Smooth muscle cell of the brain vasculature (primary cell): ENCODE measurements around the gene ANKFY1.
"Not testable (repeated sequence)": the region's sequence is repeated elsewhere in the genome, so short reads cannot be mapped to it uniquely, and the experiment has no call there.

Experiments
- DNase-seq: peaks from one replicate; pipeline ENCODE4 v3.0.0-alpha.2; 2012; ENCODE audit warnings: low read depth, low spot score

Gene ANKFY1

DNA sequence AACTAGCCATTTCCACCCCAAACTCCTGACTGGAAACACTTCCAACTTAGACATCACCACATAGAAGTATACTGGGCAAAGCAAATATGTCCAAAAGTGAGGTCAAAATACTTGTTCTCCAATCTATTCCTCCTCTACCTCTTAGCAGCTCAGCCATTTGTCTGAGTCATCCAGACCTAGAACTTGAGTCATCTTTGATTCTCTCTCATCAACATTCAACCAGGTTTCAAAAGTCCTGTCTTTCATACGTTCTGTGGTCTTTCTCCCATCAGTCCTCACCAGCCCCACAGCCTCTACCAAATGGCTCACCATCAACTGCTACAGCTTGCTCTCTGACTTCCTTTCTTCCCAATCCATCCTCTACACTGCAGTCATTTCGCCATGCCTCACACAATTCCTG lies 6.8 kb downstream of the ANKFY1 start:
- DNase-seq, result no peak

DNA sequence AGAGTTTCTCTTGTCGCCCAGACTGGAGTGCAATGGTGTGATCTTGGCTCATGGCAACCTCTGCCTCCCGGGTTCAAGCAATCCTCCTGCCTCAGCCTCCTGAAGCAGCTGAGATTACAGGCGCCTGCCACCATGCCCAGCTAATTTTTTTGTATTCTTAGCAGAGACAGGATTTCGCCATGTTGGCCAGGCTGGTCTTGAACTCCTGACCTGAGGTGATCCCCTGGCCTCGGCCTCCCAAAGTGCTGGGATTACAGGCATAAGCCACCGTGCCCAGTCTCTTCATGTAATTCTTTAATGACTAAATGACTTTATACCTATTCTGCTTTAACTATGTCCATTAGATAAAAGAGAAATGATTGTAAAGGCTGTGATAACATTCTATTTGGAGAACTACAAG lies 8.5 kb downstream of the ANKFY1 start:
- not testable (repeated sequence) for DNase-seq

DNA sequence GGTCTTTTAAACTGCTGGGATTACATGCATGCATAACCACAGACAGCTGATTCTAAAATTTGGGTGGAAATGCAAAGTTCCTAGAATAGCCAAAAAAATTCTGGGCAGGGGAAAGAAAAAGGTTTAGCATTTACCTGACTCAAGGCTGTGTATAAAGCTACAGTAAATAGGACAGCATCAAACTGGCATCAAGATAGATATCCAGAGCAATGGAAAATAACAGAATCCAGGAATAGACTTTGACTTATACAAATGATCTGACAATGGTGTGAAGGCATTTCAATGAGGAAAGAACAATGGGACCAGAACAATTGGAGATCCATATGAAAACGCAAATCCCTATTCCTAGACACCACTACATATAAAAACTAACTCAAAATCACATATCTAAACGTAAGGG lies 12.9 kb downstream of the ANKFY1 start:
- DNase-seq, result no peak

DNA sequence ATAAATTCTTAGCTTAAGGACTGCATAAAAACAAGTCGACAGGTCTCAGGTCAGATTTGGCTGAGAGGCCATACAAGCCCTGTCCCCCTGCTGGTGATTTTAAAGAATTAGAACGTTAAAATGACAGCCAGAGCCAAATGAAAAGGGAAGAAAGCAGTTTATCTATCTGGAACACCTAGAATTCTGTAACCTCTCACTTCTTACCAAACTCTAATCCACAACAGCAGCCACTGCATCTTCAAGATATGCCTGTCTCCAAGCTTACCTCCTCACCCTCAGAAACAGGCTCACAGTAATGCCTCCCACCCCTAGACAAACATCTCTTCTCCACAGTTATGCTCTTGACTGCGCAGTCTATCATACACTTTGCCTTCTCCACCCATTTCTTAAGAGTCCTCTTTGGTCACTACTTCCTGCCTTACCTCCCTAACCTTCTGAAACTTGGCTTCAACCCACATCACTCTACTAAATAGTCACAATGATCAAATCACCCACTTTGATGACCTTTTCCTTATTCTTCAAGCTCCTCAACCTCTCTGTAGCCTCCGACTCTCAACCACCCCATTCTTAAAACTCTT lies 14.2 kb downstream of the ANKFY1 start:
- no peak for DNase-seq

DNA sequence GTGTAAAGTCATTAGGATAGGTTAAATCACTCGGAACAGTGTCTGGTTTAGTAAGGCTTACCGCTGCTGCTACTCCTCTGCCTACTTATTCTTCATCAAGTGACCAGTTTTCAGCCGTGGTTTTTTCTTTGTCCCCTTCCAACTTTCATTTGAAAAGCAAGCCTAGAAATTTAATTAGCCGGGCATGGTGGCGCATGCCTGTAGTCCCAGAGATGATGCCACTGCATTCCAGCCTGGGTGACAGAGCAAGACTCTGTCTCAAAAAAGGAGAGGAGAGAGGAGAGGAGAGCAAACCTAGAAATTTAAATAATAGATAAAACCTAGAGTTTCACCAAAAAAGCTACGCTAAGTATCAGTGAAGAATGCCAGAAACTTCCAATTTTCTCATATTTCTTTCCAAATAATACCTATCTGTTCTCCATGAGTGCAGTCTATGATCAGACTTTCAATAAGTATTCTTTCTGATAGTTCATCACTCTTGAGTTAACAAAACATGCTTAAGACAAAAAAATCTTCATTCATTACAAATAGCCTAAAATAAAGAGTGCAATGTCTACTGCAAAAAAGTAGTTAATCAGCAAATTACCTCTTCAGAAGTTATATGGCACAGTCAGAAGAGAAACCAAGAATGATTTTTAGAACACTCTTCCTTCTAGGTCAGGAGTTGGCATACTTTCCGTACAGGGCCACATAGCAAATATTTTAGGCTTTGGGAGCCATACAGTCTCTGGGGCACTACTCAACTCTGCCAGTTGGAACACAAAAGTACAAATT lies 15.1 kb downstream of the ANKFY1 start:
- no peak for DNase-seq

DNA sequence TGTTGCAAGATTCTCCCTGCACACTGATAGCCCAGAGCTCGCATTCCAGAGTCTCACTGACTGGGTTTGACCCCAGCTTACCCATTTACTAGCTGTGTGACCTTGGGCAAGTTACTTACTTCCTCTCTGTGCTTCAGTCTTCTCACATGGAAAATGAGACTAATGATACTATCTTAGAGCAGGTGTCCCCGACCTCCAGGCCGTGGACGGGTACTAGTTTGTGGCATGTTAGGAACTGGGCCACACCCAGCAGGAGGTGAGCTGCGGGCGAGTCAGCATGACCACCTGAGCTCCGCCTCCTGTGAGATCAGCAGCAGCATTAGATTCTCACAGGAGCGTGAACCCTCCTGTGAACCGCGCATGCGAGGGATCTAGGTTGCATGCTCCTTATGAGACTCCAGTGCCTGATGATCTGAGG lies 15.8 kb downstream of the ANKFY1 start:
- DNase-seq, result no peak

DNA sequence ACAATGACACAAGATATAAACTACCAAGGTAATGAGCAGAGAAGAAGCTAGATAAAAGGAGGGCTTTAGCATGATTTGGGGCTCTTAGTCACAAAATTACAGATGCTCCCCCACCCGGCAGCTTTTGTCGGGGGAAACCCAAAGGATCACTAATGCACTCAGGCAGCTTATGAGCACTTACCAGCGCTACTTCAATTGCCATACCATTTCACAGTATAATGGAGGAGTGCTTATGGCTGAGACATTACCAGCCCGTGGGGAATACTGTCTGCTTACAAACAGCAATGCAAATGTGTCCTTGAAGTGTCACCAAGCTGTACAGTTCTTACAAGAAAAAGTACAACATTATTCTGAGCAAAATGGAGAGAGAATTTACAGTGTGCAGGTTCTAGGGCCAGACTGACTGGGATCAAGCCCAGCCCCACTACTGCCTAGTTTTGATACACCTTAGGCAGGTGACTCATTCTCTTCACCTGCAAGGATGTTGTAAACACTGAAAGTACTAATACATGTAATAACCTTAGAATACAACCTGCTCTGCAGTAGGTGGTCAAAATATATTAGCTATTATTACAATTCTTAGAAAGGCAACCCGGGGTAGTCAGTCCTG lies 16.3 kb downstream of the ANKFY1 start:
- DNase-seq, result no peak

DNA sequence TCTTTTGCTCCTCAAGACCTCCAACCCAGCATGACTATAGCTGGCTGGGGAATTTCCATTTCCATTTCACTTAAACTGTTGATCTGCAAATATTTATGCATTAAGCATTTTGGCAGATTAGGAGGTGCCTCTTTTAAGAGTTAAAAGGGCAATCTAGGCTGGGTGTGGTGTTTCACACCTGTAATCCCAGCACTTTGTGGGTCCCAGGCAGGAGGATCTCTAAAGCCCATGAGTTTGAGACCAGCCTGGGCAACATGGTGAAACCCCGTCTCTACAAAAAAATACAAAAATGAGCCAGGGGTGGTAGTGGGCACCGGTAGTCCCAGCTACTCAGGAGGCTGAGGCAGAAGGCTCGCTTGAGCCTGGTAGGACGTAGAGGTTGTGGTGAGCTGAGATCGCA lies 17.1 kb downstream of the ANKFY1 start:
- no peak for DNase-seq

DNA sequence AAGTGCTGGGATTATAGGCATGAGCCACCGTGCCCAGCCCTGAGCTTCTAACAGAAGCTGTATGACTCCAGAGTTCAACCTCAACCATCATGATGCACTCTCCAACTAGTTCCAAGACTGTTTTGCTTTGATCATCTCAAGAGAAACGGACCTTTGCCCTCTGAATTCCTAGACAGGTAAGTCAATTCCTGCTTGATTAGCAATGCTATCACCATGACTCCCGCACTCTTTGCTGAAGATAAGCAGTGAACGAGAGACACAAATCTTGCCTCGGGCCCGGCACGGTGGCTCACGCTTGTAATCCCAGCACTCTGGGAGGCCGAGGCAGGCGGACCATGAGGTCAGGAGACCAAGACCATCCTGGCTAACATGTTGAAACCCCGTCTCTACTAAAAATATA lies 22.2 kb downstream of the ANKFY1 start:
- no peak for DNase-seq

DNA sequence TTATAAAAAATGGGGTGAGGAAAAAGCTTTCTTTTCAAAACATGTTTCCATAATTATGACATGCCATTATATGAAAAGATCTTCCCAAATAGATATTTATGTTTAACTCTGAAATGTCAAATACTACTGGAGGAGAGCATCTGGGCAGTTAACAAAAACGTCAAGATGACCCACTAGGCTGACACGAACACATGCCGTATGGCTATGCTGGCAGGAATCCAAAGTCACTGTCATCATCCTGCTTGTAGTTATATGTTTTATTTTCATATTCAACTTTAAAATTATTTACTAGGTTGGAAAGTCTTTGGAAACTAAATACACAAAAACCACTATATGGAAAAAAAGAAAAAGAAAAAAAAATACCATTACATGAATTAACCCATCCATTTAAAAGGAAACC lies 27.3 kb downstream of the ANKFY1 start:
- no peak for DNase-seq

DNA sequence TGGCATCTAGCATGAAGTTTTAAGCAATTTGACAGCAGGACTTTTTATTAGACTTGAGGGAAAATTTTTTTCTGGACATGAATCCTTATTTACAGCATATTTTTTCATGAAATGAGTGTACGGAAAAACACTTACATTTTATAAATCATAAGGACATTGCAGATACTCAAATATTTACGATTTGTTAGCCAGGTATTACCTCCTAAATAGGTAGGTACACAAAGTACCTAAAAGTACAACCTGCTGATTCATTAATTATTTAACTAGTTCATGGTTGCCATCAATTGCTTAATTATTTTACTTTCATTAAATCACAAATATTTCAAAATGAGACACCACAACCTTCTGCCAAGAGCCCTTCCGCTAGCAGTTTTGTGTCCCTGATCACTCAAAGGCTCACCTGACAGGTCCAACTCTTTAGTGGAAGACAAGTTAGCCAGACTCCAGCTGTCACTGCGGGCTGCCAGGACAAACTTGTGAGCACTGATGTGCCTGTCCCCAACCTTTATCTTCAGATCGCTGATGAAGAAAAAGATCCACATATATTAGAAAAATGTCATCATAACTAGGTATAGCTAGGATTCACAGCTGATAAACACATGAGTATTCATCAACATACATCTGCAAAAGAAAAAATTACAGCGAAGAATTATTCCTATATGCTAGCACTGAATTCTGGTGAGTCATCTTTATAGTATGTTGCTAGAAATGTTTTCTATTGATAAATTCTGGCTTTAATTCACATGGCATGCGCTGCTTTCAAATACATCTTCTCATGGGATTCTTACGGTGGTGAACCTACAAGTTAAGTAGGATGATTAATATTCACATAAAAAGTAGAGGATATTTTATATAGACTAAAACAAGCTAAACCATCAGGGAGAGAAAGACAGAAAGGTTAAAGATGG lies 28.2 kb downstream of the ANKFY1 start:
- no peak for DNase-seq

DNA sequence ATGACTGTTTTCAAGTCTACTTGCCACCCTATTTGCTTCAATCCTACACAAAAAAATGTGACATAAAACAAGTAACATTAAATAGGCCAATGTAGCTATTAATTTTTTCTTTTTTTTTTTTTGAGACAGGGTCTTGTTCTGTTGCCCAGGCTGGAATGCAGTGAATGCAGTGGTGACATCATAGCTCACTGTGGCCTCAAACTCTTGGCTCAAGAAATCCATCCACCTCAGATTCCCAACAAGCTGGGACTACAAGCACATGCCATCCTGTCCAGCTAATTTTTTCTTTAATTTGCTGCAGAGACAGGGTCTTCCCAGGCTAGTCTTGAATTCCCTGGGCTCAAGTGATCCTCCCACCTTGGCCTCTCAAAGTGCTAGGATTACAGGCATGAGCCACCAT lies 29.4 kb downstream of the ANKFY1 start:
- DNase-seq, result no peak

DNA sequence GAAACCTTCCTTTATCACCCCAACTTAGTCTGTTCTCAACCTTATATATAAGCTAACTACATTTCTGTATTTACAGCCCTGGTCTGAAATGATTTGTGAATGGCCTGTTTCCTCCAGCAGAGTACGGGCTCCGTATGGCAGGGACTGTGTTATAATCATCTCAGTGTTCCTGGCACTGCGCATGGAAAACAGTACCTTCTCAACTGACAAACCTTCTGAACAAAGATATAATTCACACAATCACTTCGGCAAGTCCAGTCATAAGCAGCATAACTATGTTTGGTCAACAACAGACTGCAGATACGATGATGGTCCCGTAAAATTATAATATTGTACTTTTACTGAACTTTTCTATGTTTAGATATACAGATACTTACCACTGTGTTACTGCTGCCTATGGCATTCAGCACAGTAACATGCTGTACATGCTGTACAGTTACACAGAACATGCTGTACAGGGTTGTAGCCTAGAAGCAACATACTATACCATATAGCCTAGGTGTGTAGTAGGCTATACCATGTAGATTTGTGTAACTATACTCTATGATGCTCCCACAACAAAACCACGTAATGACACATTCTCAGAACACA lies 30.0 kb downstream of the ANKFY1 start:
- no peak for DNase-seq

DNA sequence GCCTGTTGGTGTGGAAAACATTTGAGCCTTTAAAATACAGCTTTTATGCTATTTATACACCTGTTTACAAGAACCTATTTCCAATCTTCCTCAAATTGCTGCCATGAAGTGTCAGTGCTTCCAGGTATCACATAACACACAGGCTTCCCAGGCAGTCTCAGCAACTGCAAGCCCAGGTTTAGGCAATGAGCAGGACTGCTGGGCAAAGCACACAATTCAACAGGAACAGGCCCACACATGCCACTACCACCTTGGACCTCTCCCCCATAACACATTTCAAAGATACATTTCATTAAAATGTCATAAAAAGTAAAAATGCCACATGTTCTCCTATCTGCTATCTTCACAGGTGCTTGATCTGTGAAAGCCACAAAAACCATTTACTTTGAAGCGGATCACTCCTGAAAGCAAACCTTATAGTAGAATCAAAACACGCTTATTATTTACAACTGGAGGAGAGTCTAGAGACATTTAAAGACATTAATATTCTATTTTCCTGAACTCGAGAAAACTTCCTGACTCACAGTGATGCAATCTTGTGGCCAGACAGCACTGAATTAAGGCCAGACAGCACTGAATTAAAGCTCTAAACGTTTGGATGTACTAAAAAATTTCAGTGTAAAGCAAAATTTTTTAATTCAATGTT lies 31.5 kb downstream of the ANKFY1 start:
- no peak for DNase-seq

DNA sequence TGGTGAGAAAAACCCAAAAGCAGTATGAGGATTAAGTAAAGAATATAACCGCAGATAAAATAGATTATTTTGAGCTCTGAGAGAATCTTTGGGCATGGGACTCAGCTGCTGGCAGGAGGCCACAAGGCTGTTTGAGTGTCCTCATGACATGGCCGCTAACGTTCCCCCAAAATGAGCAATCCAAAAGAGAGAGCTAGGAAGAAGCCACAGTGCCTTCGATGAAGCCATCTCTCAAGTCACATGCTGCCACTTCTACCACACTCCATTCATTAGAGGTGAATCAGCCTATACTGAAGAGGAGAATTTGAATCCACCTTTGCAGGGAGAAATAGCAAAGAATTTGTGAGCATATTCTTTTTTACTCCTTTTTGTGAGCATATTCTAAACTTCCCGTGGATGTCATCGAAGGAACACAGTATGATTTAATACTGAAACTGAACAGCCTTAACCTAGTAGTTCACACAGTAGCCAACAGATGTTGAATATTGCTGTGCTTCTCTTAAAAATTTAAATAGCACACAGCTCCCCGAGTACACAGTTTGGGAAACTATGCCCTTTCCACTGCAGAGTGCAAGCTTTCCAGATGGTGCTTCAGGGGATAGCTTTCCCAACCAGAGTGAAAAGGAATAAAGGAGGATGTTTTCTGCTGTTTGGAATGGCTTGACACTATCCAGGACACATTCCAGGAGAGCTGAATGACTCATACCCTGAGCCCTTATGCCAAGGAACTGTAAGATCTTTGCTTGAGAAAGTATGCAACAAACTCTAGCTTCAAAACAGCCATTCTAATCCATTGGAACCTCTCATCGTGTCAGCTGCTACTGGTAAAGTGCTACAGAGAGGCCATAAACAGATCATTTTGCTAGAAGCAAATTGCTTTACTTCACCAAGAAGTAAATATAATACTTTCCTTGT lies 33.9 kb downstream of the ANKFY1 start:
- peak; percentile 76 for DNase-seq

DNA sequence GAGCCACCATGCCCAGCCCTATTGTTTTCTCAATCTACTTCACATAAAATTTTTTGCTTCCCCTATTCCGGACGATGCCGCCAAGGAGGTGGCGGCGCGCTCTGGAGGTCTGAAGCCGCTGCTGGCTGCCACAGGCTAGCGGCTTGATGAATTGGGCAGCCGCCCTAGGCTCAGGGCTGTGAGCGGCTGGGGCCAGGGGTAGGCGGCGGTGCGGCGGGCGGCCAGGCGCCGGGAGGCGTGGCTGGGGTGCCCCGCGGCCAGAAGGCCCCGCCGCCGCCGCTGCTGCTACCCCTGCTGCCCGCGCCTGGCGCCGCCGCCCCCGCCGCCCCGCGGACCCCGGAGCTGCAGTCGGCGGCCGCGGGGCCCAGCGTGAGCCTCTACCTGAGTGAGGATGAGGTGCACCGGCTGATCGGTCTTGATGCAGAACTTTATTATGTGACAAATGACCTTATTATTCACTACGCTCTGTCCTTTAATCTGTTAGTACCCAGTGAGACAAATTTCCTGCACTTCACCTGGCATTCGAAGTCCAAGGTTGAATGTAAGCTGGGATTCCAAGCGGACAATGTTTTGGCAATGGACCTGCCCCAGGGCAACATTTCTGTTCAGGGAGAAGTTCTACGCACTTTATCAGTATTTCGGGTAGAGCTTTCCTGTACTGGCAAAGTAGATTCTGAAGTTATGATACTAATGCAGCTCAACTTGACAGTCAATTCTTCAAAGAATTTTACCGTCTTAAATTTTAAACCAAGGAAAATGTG lies 41.7 kb downstream of the ANKFY1 start:
- no peak for DNase-seq

DNA sequence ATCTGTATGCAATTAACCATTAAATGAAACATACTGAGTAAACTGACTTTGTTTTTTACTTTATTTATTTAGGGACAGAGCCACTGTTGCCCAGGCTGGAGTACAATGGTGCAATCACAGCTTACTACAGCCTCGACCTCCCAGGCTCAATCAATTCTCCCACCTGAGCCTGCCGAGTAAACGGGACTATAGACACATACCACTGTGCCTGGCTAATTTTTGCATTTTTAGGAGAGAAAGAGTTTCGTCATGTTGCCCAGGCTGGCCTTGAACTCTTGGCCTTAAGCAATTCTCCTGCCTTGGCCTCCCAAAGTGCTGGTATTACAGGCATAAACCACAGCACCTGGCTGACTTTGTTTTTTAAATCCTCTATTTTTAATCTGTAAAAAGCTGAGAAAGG lies 42.6 kb downstream of the ANKFY1 start:
- no peak for DNase-seq

DNA sequence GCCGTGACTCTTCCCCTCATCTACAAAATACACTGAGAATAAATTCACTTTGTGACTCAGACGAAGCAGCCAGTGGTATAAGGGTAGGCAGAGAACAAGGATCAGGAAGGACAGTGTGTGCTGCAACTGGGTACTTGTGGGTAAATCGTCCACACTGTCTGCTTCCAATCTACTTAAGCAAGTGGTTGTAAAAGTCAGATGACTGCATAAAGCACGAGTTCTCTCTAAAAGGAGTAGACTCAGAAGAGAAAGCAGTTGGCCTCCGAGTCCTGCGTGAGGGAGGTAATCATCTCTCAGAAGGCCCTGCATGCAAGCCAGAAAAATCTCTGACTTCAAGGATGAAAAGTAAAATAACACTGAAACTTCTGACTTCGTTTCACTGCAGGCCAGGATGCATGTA lies 43.1 kb downstream of the ANKFY1 start:
- DNase-seq, result no peak

DNA sequence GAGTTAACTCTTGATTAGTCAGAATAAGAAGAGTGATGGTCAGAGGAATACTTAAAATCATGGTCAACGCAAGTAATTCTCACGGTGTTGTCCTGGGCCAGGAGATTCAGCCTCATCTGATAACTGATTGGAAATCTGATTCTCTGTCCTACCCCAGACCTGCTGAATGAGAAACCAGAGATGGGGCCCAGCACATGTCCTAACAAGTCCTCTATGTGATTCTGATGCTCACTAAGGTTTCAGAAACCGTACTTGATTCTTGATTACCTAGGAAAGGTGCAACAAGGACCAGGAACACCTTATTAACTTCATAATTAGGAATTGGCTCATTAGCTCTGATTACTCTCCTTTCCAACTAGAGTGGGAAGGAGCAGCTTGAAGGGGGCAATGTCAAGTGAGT lies 44.5 kb downstream of the ANKFY1 start:
- DNase-seq, result no peak
